Adipose tissue (tissue), 3 donors: ENCODE measurements around the gene SURF6. TPM values are rescaled to one million over a fixed set of nuclear protein-coding genes. Genes with fewer than 3 reads are reported as not detected.
"Not testable (repeated sequence)": the region's sequence is repeated elsewhere in the genome, so short reads cannot be mapped to it uniquely, and the experiment has no call there.

ENCODE experiments used
- H3K27ac ChIP-seq: one replicate; pipeline ENCODE4 v1.5.1; 2013; ENCODE audit warnings: low read depth, low read length
- WGBS, 3 donors: extraction: QIAGEN DNeasy Blood & Tissue Kit; methylation state at CpG; one replicate each; pipeline ENCODE4 v1.1.7; 2013; 5-methylcytosine and 5-hydroxymethylcytosine counted together
- polyA plus RNA-seq, 3 donors: library from polyadenylated mRNA; stranded (reverse); fragments of 200-250 nt; gene quantifications; one replicate each; pipeline ENCODE4 v1.2.3, GENCODE V29; 2013
- donor health status: healthy with polysubstance abuse.
- donor health status: Bipolar disorder and iron deficiency.
- donor health status: healthy.

The SURF6 gene
- polyA plus RNA-seq, 3 donors = 14.1 to 21.7 (median 14.1) TPM

- H3K27ac ChIP-seq = no peak overlapping the region
- 81 to 91% (median 86%) methylated on average over 6 of the region's 6 CpGs for WGBS, 3 donors
Observed at GRCh38 chr9:133334161-133334560, 1.8 kb downstream of the SURF6 start.

DNA sequence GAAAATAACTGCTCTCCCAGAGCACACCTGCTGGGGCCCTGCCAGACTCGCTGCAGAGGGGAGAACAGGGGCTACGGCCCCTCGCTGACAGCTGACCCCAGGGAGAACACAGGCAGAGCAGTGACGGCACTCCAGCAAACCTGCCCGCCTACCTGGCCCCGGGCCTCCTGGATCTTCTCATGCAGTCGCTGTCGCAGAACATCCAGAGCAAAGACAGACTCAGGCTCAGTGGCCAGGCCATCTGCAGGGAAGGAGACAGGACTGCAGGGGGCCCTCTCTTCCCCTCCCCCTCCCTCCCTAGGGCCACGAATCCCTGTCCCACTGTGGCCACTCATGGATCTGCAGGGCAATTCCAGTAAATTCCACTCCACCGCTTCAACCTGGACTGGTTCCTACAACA, 2.4 kb downstream of the SURF6 start:
- 85 to 89% (median 89%) methylated on average over 8 to 10 of the region's 10 CpGs for WGBS, 3 donors
- H3K27ac ChIP-seq = no peak overlapping the region

GRCh38 chr9:133333011-133333410, 3.0 kb downstream of the SURF6 start:
- H3K27ac ChIP-seq = no peak overlapping the region
- WGBS, 3 donors = 88 to 94% (median 89%) methylated on average over 11 of the region's 11 CpGs

DNA sequence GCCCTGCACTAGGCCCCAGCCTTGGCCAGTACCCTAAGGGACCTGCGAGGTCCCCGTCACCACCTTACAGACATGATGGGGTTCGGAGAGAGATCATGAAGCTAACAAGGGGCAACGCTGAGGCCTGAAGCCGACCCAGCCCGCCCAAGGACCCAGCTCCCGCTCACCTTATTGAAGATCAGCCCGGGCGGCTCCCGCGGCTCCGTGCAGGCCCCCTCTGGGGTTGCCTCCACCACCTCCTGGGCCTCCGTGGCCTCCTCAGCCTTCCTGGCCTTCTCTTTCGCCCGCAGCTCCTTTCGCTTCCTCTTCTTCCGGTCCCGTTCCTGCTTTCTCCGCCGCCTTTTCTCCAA, 3.6 kb downstream of the SURF6 start:
- 88 to 94% (median 90%) methylated on average over 20 of the region's 20 CpGs for WGBS, 3 donors
- H3K27ac ChIP-seq = no peak overlapping the region

DNA sequence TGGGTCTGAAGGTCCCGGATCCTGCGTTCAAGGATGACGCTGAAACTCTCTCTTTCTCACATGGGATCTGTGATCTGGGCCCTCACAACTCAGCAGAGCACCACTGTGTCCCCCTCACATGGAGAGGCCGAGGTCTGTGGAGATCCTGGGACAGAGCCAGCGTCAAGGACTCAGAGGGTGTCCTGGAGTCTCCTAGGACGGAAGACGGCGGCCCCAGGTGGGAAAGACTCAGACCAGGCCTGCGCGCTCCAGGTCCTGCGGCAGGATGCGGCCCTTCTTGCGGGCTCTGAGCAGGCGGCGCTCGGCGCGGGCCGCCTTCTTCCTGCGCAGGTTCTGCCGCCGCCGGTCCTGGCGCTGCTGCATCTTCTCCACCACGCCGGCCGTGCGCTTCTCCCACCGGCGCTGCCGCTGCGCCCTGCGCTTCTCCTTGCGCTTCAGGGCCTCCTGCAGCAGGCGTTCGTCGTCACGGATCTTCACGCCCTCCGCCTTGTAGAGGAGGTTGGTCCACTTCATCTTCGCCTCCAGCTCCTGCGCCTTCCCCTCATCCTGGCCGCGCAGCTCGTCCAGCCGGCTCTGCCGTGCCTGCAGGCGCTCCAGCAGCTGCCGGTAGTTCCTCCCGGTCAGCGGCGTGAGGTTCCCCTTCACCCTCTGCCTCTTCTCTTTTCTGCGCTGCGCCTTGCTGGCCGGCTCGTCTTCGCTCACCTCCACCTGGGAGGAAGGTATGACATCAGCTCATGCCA, 4.2 kb downstream of the SURF6 start:
- no peak overlapping the region for H3K27ac ChIP-seq
- WGBS, 3 donors = 95 to 97% (median 96%) methylated on average over 56 to 57 of the region's 57 CpGs

DNA sequence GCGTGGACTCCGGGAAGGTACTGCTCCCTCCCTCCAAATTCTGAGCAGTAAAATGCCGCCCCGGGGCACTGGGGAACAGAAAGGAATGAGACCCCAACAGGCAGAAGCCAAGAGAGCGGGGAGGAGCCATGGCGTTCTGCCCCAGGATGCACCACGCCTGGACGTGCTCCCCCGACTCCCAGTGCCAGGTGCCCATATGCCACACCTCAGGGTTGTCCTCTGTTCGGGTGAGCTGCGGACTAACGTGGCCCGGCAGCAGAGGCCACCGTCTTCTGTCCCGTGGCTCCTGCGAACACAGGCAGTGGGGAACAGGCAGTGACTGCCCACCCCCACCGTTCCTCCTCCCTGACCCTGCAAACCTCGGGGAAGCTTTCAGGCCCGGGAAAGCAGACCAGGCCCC, 4.8 kb downstream of the SURF6 start:
- WGBS, 3 donors = 81 to 88% (median 84%) methylated on average over 19 of the region's 19 CpGs

DNA sequence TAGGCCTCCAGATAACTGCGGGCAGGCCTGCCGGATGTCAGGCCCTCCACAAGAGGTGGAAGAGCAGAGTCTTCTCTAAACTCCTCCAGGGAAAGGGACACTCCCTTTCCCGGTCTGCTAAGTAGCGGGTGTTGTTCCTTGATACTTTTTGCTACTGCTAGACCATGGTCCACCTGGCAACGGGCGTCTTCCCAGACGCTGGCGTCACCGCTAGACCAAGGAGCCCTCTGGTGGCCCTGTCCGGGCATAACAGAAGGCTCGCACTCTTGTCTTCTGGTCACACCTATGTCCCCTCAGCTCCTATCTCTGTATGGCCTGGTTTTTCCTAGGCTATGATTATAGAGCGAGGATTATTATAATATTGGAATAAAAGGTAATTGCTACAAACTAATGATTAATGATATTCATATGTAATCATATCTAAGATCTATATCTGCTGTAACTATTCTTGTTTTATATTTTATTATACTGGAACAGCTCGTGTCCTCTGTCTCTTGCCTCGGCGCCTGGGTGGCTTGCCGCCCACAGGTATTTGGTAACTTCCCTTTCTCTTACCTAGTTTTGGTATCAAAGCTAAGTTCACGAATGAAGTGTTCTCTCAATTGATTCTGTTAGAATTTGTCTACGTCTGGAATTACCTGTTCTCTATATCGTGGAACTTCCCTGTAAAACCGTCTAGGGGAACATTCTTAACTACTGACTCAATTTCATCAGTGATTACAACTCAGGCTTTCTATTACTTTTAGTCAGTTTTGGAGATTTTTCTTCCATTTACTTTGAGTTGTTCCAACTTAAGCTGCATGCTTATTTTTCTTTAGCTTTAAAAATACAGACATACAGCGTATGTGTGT, 6.5 kb downstream of the SURF6 start:
- 53 to 57% (median 55%) methylated on average over 21 of the region's 21 CpGs for WGBS, 3 donors

More for the DNA sequence above, 4.8 kb downstream of the SURF6 start:
- no peak overlapping the region for H3K27ac ChIP-seq

GRCh38 chr9:133327834-133328484, 8.0 kb downstream of the SURF6 start:
- H3K27ac ChIP-seq = no peak overlapping the region
- WGBS, 3 donors = 88 to 92% (median 91%) methylated on average over 10 of the region's 10 CpGs

More for the DNA sequence above, 6.5 kb downstream of the SURF6 start:
- H3K27ac ChIP-seq = not testable (repeated sequence)

DNA sequence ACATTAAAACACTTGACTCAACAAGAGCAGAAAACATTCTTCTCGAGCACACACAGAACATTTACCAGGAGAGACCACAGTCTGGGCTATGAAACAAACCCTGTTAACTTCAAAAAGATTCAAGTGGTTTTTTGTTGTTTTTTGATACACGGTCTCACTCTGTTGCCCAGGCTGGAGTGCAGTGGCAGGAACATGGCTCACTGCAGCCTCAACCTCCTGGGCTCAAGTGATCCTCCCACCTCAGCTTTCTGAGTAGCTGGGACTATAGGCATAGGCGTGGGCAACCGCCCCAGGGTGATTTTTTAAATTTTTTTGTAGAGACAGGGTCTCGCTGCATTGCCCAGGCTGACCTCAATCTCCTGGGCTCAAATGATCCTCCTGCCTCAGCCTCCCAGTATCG, 9.0 kb downstream of the SURF6 start:
- 89 to 92% (median 91%) methylated on average over 6 of the region's 6 CpGs for WGBS, 3 donors
- H3K27ac ChIP-seq = not testable (repeated sequence)

DNA sequence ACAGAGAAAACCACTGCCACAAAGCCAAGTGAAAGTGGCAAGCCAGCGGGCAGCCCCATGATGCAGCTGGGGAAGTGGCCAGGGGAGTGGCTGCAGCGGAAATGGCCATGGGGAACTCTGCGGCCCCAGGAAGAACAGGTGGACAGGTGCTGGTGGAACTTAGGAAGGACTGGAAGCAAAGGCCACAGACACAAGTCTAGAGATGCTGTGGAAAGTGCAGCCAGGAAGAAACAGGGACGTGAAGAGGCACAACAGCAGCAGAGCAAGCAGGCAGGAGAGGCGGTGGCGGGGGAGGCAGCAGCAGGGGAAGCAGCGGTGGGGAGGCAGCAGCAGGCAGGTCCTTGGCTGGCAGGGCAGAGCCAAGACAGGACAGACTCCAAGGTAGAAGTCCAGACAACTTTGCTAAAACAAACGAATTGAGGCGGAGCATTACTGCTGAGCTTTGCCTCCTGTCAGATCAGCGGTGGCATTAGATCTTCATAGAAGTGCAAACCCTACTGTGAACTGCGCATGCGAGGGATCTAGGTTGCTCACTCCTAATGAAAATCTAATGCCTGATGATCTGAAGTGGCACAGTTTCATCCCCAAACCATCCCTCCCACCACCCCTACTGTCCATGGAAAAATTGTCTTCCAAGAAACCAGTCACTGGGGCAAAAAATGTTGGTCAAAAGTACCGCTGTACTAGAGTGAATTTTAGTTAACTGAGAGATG, 11.8 kb downstream of the SURF6 start:
- WGBS, 3 donors = 84 to 88% (median 86%) methylated on average over 13 of the region's 13 CpGs
- H3K27ac ChIP-seq = no peak overlapping the region

- 81 to 86% (median 85%) methylated on average over 10 of the region's 10 CpGs for WGBS, 3 donors
- no peak overlapping the region for H3K27ac ChIP-seq
Observed at GRCh38 chr9:133323211-133323610, 12.8 kb downstream of the SURF6 start.

- 70 to 73% (median 72%) methylated on average over 14 of the region's 14 CpGs for WGBS, 3 donors
Observed at GRCh38 chr9:133322701-133323100, 13.3 kb downstream of the SURF6 start.

GRCh38 chr9:133321411-133321935, 14.5 kb downstream of the SURF6 start:
- 72 to 78% (median 77%) methylated on average over 13 of the region's 13 CpGs for WGBS, 3 donors
- no peak overlapping the region for H3K27ac ChIP-seq

More at GRCh38 chr9:133322701-133323100, 13.3 kb downstream of the SURF6 start:
- no peak overlapping the region for H3K27ac ChIP-seq

- H3K27ac ChIP-seq = no peak overlapping the region
- WGBS, 3 donors = 78 to 79% (median 79%) methylated on average over 13 of the region's 13 CpGs
Observed at GRCh38 chr9:133320421-133320881, 15.5 kb downstream of the SURF6 start.

- H3K27ac ChIP-seq = not testable (repeated sequence)
- 58 to 83% (median 78%) methylated on average over 12 to 13 of the region's 13 CpGs for WGBS, 3 donors
Observed at GRCh38 chr9:133317551-133317950, 18.4 kb downstream of the SURF6 start.

DNA sequence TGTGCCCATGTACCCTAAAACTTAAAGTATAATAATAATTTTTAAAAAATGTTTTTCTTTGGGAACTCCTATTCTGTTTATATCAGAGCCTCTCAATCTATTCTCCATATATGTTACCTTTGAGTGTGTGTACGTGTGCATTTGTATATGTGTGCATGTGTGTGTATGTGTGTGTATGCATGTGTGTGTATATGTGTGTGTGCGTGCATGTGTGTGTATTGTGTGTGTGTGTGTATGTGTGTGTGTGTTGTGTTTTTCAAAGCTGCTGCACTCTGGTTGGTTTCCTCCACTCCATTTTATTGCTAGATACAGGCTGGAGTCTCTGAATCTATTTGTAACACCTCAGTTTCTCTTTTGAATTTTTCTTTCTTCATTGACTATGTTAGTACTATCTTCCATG, 20.0 kb downstream of the SURF6 start:
- H3K27ac ChIP-seq = no peak overlapping the region
- WGBS, 3 donors = 78 to 89% (median 80%) methylated on average over 2 of the region's 2 CpGs

DNA sequence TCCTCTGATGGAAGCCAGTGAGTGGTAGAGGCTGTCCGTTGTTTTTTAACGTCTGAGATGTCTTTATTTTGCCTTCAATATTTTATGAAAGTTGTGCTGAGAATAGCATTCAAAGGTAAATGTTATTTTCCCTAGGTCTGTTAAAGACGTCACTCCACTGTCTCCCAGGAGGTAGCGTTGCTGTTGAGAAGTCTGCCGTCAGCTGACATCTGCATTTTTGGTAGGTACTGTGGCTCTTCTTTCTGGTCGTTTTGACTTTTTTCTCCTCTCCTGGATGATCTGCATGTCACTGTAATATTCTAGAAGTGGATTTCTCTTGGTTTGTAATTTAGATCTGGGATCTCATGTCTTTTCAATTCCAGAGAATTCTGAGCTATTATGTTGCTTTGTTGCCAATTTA, 26.4 kb downstream of the SURF6 start:
- WGBS, 3 donors = 82 to 86% (median 86%) methylated on average over 6 of the region's 6 CpGs
- no peak overlapping the region for H3K27ac ChIP-seq

GRCh38 chr9:133307301-133307700, 28.7 kb downstream of the SURF6 start:
- WGBS, 3 donors = 66 to 70% (median 67%) methylated on average over 16 of the region's 16 CpGs
- H3K27ac ChIP-seq = no peak overlapping the region
